ENCODE measurements around the gene MAPK8IP1. TPM values are rescaled to one million over a fixed set of nuclear protein-coding genes. Genes with fewer than 3 reads are reported as not detected.
A peak's percentile ranks its signal among the peaks of the same experiment; 100 is the strongest.

The MAPK8IP1 gene
- total RNA-seq, 1 donor from 2014 or later, result 299 TPM

DNA sequence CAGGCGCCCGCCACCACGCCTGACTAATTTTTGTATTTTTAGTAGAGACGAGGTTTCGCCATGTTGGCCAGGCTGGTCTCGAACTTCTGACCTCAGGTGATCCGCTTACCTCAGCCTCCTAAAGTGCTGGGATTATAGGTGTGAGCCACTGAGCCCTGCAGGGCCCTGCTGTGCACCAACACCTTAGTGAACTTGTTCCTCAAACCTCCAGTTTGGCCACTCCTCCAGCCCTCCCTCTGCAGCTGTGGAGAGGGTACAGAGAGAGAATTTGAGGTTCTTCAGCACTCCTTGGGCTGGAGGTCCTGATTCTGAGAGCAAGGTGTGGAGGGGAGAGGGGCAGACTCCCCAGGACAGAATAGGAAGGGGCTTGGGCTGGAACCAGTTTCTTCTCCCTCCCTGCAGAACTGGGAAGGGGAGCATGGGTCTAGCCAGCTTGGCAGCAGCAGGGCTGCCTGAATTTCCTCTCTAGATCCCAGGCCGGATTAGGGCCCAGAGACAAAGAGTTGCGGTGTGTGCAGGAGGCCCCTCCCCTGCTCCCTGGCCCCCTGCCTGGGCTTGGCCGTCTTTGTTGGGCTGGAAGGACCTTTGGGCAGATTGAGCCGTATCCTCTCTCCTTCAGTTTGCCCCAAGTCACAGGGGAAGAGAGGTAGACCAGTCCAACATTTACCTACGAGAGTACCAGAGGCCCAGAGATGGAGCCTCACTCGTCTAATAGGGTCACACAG is 34.5 kb downstream of the MAPK8IP1 start:
- Mint-ChIP-seq H3K9me3 (ENCODE audit: unreplicated experiment) (peaks cover 17% of the 10 kb centered on the region), H3K27ac (ENCODE audit: unreplicated experiment) (peak overlapping the region; percentile 17), H3K4me1 (ENCODE audit: low read depth, unreplicated experiment) (peaks cover 6% of the 10 kb centered on the region), H3K27me3 (ENCODE audit: unreplicated experiment) (peaks cover 20% of the 10 kb centered on the region), H3K36me3 (ENCODE audit: unreplicated experiment) (no peaks in the 10 kb centered on the region), H3K4me3 (ENCODE audit: unreplicated experiment) (no peak overlapping the region)
- TF ChIP-seq CTCF (IDR thresholded peaks at IDR 0.05; ENCODE audit: partially characterized antibody, unreplicated experiment), result no peak
- no peak for DNase-seq

DNA sequence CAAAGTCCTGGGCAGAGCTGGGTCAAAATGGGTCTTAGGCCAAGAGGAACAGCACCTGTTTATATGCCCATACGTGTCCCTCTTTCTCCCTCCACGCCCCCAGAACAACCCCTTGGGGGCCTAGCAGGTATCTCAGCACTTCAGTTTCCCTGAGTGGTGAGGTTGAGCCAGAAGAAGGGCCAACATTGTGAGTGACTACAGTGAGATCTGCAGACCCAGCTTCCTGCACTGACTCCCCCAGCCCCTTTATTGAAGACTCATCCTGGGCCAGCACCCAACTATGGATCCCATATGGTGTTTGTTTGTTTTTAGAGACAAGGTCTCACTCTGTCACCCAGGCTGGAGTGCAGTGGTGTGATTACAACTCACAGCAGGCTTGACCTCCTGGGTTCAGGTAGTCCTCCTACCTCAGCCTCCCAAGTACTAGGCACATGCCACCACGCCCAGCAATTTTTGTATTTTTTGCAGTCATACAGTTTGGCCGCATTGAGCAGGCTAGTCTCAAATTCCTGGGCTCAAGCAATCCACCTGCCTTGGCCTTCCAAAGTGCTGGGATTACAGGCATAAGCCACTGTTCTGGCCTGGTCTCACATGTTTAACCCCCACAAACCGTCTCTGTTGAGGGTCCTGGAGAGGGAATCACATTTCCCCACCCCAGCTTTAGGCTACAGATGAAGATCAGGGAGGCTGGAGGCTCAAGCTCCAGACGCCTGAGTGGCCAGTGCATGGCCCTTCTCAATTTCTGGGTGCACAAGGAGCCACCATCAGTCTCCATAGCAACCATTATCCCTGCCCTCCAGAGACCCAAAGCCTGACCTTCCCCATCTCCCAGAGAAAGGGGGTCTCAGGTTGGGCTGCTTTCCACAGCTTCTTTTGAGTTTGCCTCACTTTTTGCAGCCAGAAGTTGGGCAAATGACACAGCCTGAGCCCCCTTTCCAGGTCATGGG is 35.4 kb downstream of the MAPK8IP1 start:
- TF ChIP-seq CTCF (IDR thresholded peaks at IDR 0.05; ENCODE audit: partially characterized antibody, unreplicated experiment), result no peak
- H3K27ac Mint-ChIP-seq (ENCODE audit: unreplicated experiment), result no peak overlapping the region
- H3K9me3 Mint-ChIP-seq (ENCODE audit: unreplicated experiment), result peaks cover 18% of the 10 kb centered on the region
- H3K27me3 Mint-ChIP-seq (ENCODE audit: unreplicated experiment), result peaks cover 25% of the 10 kb centered on the region
- peaks cover 8% of the 10 kb centered on the region for H3K4me1 Mint-ChIP-seq (ENCODE audit: low read depth, unreplicated experiment)
- DNase-seq, result no peak
- no peak overlapping the region for H3K4me3 Mint-ChIP-seq (ENCODE audit: unreplicated experiment)
- H3K36me3 Mint-ChIP-seq (ENCODE audit: unreplicated experiment), result no peaks in the 10 kb centered on the region

GRCh38 chr11:45921561-45922424 is 36.3 kb downstream of the MAPK8IP1 start:
- H3K27me3 Mint-ChIP-seq (ENCODE audit: unreplicated experiment), result peaks cover 27% of the 10 kb centered on the region
- peaks cover 17% of the 10 kb centered on the region for H3K9me3 Mint-ChIP-seq (ENCODE audit: unreplicated experiment)
- H3K4me1 Mint-ChIP-seq (ENCODE audit: low read depth, unreplicated experiment), result peaks cover 11% of the 10 kb centered on the region
- no peak for DNase-seq
- H3K36me3 Mint-ChIP-seq (ENCODE audit: unreplicated experiment), result no peaks in the 10 kb centered on the region
- no peak overlapping the region for H3K27ac Mint-ChIP-seq (ENCODE audit: unreplicated experiment)
- no peak for TF ChIP-seq CTCF (IDR thresholded peaks at IDR 0.05; ENCODE audit: partially characterized antibody, unreplicated experiment)
- H3K4me3 Mint-ChIP-seq (ENCODE audit: unreplicated experiment), result peak overlapping the region; percentile 52

DNA sequence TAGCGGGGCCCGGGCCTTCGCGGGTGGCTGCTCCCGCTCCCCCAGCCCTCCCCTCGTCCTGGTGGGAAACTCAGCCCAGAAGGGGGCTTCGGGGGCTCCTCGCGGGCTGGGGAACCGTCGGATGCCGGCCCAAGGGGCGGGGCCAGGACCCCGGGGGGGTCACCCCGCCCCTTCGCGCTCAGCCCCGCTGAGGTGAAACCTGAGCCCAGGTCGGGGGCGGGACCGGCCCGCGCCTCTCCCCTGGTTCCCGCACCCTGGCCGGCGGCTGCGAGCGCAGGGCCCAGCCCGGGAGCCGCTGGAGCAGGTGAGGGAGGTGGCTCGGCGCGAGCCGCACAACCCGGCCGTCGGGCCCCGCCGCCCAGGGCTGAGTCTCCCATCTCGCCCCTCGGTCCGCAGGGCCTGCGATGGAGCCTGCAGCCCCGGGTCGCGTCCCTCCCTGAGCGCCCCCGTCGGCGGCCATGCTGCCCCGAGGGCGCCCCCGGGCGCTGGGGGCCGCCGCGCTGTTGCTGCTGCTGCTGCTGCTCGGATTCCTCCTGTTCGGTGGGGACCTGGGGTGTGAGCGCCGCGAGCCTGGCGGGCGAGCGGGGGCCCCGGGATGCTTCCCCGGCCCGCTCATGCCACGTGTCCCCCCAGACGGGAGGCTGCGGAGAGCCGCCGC is 37.1 kb downstream of the MAPK8IP1 start, which contains the start of gene LARGE2:
Gene LARGE2, plus strand, starts transcription at position 232 of the 658 bp plus-strand sequence. Its CDS starts 227 bp downstream, at position 459.
- no peak for TF ChIP-seq CTCF (IDR thresholded peaks at IDR 0.05; ENCODE audit: partially characterized antibody, unreplicated experiment)
- Mint-ChIP-seq H3K4me1 (ENCODE audit: low read depth, unreplicated experiment) (peaks cover 11% of the 10 kb centered on the region), H3K27me3 (ENCODE audit: unreplicated experiment) (peaks cover 27% of the 10 kb centered on the region), H3K9me3 (ENCODE audit: unreplicated experiment) (peaks cover 17% of the 10 kb centered on the region), H3K27ac (ENCODE audit: unreplicated experiment) (peak within 1 kb of the TSS; percentile 12), H3K4me3 (ENCODE audit: unreplicated experiment) (peak within 1 kb of the TSS; percentile 52), H3K36me3 (ENCODE audit: unreplicated experiment) (no peaks in the 10 kb centered on the region)
- DNase-seq, result no peak

Measured in glutamatergic neuron (in vitro differentiated cells).